Spleen (tissue), 7 donors: ENCODE results near the gene LYPD1.

Source experiments
- CTCF ChIP-seq, 11 experiments: fragments of 200-600 bp in 7 of 11; fragments of 450-650 bp in 4 of 11; sonication (generic) in 4 of 11; IDR thresholded peaks in 8 of 11; conservative IDR thresholded peaks in 3 of 11; 1 replicate in 7 of 11; 2 replicates in 4 of 11; pipeline versions ENCODE4 v1.4.0 to v1.8.0; 2016 to 2021; ENCODE audit warnings: antibody characterized with exemption in 11 of 11, inconsistent platforms in 4 of 11, mild to moderate bottlenecking in 1 of 11
- POLR2AphosphoS5 ChIP-seq, 3 donors: sonication (generic); formaldehyde crosslinking; IDR thresholded peaks; one replicate each; pipeline ENCODE4 v1.5.1; 2017; ENCODE audit warnings: antibody characterized with exemption in 3 of 3
- donor health status: DM: no; HTN: no; CAD: no; lungs with moderate emphysema.
- donor health status: DM: no; HTN: no; CAD: no.
- donor health status: DM: no; HTN: no; CAD: no.

- TF ChIP-seq POLR2AphosphoS5 (IDR thresholded peaks at IDR 0.05) = no peak
- no peak for TF ChIP-seq CTCF (IDR thresholded peaks at IDR 0.05 in 8 of 11, conservative IDR thresholded peaks at IDR 0.05 in 3 of 11)
Observed at GRCh38 chr2:132608311-132608710, 61.7 kb downstream of the LYPD1 start.
